HCT116 (cell line): Measurements from ENCODE around the gene ILF2. TPM values are rescaled to one million over a fixed set of nuclear protein-coding genes. Genes with fewer than 3 reads are reported as not detected.

Experiments used
- ATAC-seq: fragments of 200-7000 bp; cut with Tn5 transposase; 2 replicates; pipeline ENCODE4 v1.9.1; 2020; ENCODE audit warnings: mild to moderate bottlenecking, moderate library complexity
- BruUV-seq: library from RNA; stranded (reverse); fragments of 400-500 nt; replicated peaks from 2 replicates; lab custom pipeline; 2021; lab: Mats Ljungman, UMichigan
- CTCF ChIA-PET: fragments of 300-600 bp; sonication (Branson Sonifier 250); formaldehyde crosslinking; loops from one replicate; lab custom pipeline; 2021; ENCODE audit warnings: antibody characterized with exemption; lab: Charles Lee
- POLR2A ChIA-PET: fragments of 300-600, 350-600 bp; sonication (Branson Sonifier 250); formaldehyde crosslinking; loops from one replicate; lab custom pipeline; 2021; ENCODE audit warnings: antibody characterized with exemption; lab: Charles Lee
- RAD21 ChIA-PET, 2 experiments: fragments of 300-600 bp; sonication (Branson Sonifier 250); formaldehyde crosslinking; loops; one replicate each; lab custom pipeline; 2023; ENCODE audit warnings: low total read pairs in 2 of 2; ENCODE audit not compliant: uncharacterized antibody in 2 of 2, unreplicated experiment in 2 of 2, low non-redundant PET in 1 of 2; lab: Charles Lee
- DNase-seq: peaks from one replicate; pipeline ENCODE4 v3.0.0-alpha.2; 2010; ENCODE audit warnings: low read depth, low spot score
- H2AFZ ChIP-seq: fragments of 200-600 bp; shearing (Covaris generic), sonication (generic); 2 replicates; pipeline ENCODE4 v1.6.1; 2017; ENCODE audit warnings: low read depth, mixed run types, mixed read lengths, antibody characterized with exemption, low read length; ENCODE audit not compliant: poor library complexity, severe bottlenecking
- H3K27ac ChIP-seq: 2 replicates; pipeline ENCODE4 v1.5.1; 2012; ENCODE audit warnings: low read depth, low read length
- H3K27me3 ChIP-seq: fragments of 200-600 bp; sonication (generic); 2 replicates; pipeline ENCODE4 v1.6.1; 2016; ENCODE audit warnings: mixed run types, low read length, mixed read lengths; ENCODE audit not compliant: insufficient read depth
- H3K36me3 ChIP-seq, 2 experiments: fragments of 200-500 bp in 1 of 2; fragments of 200-600 bp in 1 of 2; sonication (Bioruptor generic) in 1 of 2; sonication (generic) in 1 of 2; 2 replicates each; pipeline versions ENCODE4 v1.5.1 to v1.6.1; 2014 to 2016; ENCODE audit warnings: low read length in 2 of 2, inconsistent platforms in 1 of 2, mixed read lengths in 1 of 2, mixed run types in 1 of 2; ENCODE audit not compliant: insufficient read depth in 2 of 2, control insufficient read depth in 1 of 2
- H3K4me1 ChIP-seq, 2 experiments: fragments of 200-600 bp in 1 of 2; sonication (generic) in 1 of 2; 2 replicates each; pipeline versions ENCODE4 v1.5.1 to v1.6.1; 2012 to 2017; ENCODE audit warnings: low read length in 2 of 2, inconsistent platforms in 1 of 2, mild to moderate bottlenecking in 1 of 2, mixed read lengths in 1 of 2, mixed run types in 1 of 2, moderate library complexity in 1 of 2; ENCODE audit not compliant: insufficient read depth in 2 of 2, control insufficient read depth in 1 of 2
- H3K4me2 ChIP-seq: fragments of 200-600 bp; sonication (generic); 2 replicates; pipeline ENCODE4 v1.6.1; 2017; ENCODE audit warnings: mixed run types, low read length, mixed read lengths
- H3K4me3 ChIP-seq, 2 experiments: fragments of 200-600 bp in 1 of 2; sonication (generic) in 1 of 2; replicated peaks in 1 of 2; 2 replicates each; pipeline ENCODE4 v1.5.1; 2011 to 2016; ENCODE audit warnings: low read length in 2 of 2, control low read depth in 1 of 2, low read depth in 1 of 2, mild to moderate bottlenecking in 1 of 2, mixed read lengths in 1 of 2, mixed run types in 1 of 2
- H3K79me2 ChIP-seq: fragments of 200-600 bp; sonication (generic); 2 replicates; pipeline ENCODE4 v1.6.1; 2017; ENCODE audit warnings: mild to moderate bottlenecking, mixed run types, low read length, moderate library complexity, mixed read lengths; ENCODE audit not compliant: insufficient read depth
- H3K9ac ChIP-seq: fragments of 200-600 bp; sonication (generic); 2 replicates; pipeline ENCODE4 v1.6.1; 2016; ENCODE audit warnings: low read length, mixed read lengths
- H3K9me2 ChIP-seq: fragments of 200-600 bp; sonication (generic), shearing (Covaris generic); 2 replicates; pipeline ENCODE4 v1.6.1; 2017; ENCODE audit warnings: mixed run types, mild to moderate bottlenecking, moderate library complexity; ENCODE audit not compliant: insufficient read depth
- H3K9me3 ChIP-seq, 2 experiments: fragments of 200-500 bp in 1 of 2; fragments of 200-600 bp in 1 of 2; sonication (Bioruptor generic) in 1 of 2; sonication (generic) in 1 of 2; 2 replicates each; pipeline ENCODE4 v1.6.1; 2014 to 2017; ENCODE audit warnings: low read length in 2 of 2, mixed read lengths in 2 of 2, inconsistent platforms in 1 of 2, low read depth in 1 of 2, mild to moderate bottlenecking in 1 of 2, mixed run types in 1 of 2, moderate library complexity in 1 of 2; ENCODE audit not compliant: control insufficient read depth in 1 of 2, insufficient read depth in 1 of 2
- H4K20me1 ChIP-seq: fragments of 200-600 bp; sonication (generic), shearing (Covaris generic); 2 replicates; pipeline ENCODE4 v1.6.1; 2017; ENCODE audit warnings: mixed run types, mild to moderate bottlenecking, moderate library complexity; ENCODE audit not compliant: insufficient read depth
- EZH2 ChIP-seq: fragments of 200-600 bp; sonication (generic); IDR thresholded peaks from 2 replicates; pipeline ENCODE4 v1.6.1; 2017; ENCODE audit warnings: antibody characterized with exemption, mixed run types
- POLR2A ChIP-seq: IDR thresholded peaks from 2 replicates; pipeline ENCODE4 v1.7.0; 2011; ENCODE audit warnings: borderline replicate concordance; ENCODE audit not compliant: insufficient read depth, insufficient read length; ENCODE audit errors: extremely low read depth
- RAD21 ChIP-seq: IDR thresholded peaks from 2 replicates; pipeline ENCODE4 v1.6.1; 2012; ENCODE audit warnings: low read depth, mild to moderate bottlenecking
- SIN3A ChIP-seq: IDR thresholded peaks from 2 replicates; pipeline ENCODE4 v1.6.1; 2012; ENCODE audit warnings: low read depth
- ZFX ChIP-seq: fragments of 450-650 bp; IDR thresholded peaks from 2 replicates; pipeline ENCODE4 v1.6.1; 2017
- intact Hi-C: fragments of 100-400 bp; cut with micrococcal nuclease; formaldehyde crosslinking; loops from 2 replicates; pipeline ENCODE4 v1.10.0; 2022
- total RNA-seq: library from RNA; stranded (reverse); gene quantifications from one replicate; pipeline ENCODE4 v1.2.1, GENCODE V29; 2021; ENCODE audit not compliant: unreplicated experiment

Gene ILF2
- total RNA-seq, 1 experiment from 2014 or later, result 335 TPM

DNA sequence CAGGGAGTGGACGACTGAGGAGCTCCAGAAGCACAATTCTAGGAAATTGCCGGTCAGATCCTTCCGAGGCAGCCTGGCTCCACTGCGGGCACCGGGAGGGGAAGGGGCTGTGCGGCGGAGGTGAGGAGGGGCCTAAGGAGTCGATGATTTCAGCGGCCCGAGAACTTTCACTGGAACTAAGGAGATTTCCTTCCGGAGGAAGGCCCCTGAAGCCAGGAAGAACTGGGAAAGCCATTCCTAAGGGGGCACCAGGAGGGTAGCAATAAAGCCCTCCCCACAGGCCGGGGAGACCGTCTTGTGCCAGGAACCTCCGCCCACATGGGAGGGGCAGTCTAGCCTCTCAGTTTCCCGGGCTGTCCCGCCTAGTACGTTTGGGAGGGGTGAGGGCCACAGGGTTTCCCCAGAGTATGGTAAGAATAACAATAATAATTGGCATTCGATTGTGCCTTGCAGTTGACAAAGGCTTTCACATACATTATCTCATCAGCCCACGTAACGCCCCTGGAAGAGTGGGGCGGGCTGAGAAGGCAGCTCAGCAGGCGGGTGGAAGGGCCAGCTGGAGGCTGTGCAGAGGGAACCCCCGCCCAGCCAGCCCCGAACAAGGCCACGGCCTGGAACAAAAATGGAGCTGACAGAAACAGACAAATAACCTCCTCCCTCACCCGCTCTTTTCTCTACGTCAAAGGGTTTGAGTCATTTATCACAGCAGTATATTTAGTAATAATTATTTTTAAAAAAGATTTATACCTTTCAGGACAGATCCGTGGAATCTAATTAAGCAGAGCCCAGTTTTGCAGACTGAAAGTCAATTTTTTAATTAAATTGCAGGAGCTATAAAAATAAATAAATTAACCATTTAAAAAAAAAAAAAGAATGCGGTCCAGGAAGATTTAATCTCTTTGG is 27.5 kb upstream of the ILF2 start (continued):
- TF ChIP-seq RAD21 (no peak), POLR2A (no peak), SIN3A (no peak)

DNA sequence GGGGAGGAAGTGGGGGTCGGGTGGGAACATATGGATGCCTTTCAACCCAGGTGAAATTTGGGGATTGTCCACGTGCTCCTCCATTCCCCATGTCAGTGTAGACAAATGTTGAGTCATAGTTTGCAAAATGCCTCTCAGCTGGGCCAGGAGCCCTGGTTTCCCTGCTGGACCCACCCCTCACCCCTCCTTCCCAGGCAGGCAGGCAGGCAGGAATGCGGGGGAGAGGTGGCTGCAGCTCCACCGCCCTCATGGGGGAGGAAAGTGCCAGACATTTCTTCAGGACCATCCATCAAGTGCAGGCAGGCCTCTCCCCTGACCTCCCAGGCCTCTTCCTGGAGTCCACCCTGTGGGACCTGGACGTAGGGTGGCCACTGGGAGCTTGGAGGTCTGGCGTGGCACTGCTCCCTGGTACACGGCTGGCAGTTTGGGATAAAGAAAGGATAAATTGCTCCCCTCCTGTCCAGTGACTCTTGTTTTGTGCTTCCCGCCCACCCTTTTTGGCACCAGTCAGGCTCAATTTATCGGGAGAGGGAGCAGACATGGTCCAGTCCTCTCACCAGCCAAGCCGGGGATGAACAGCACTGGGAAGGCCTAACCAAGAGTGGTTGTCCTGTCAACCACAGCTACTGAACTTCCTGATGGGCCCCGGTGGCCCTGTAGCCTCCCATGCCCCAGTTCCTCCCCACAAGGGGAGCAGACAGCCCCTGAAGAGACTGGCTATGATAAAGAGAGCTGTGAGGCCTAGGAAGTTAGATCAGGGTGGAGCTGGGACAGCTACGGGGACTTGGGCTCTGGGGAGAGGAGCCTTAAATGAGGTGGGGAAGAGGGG is 26.6 kb upstream of the ILF2 start:
- RAD21 ChIA-PET, result no interaction called here
- H3K79me2 ChIP-seq, result no peaks in the 10 kb centered on the region
- H3K9ac ChIP-seq, result no peak overlapping the region
- POLR2A ChIA-PET, result interaction anchor here (1.3 kb wide), 1 partner anchor 12 kb away, joined by 4 read pairs; no protein-coding TSS in a partner anchor
- H3K36me3 ChIP-seq, result no peaks in the 10 kb centered on the region
- TF ChIP-seq ZFX (0 out of 2 replicates have a peak, but pooled peaks have one; percentile 30), EZH2 (no peak)
- TF ChIP-seq, all 23 proteins: peak for 1
- peak overlapping the region; percentile 21; the same call in 1 of the 2 replicates for H3K4me2 ChIP-seq
- H3K9me3 ChIP-seq, result no peaks in the 10 kb centered on the region
- ATAC-seq, result peak; percentile 36; the same call in 1 of the 2 replicates
- no peaks in the 10 kb centered on the region for H3K9me2 ChIP-seq
- intact Hi-C loops, result no loop called here
- BruUV-seq, result no TSS peak
- H4K20me1 ChIP-seq, result no peaks in the 10 kb centered on the region
- CTCF ChIA-PET, result interaction anchor here (0.7 kb wide), 1 partner anchor 25 kb away, joined by 3 read pairs; no protein-coding TSS in a partner anchor
- no peak overlapping the region for H3K27ac ChIP-seq
- no peaks in the 10 kb centered on the region for H3K27me3 ChIP-seq
- no peak for DNase-seq
- H3K4me3 ChIP-seq, result no peak overlapping the region
- H2AFZ ChIP-seq, result peak overlapping the region; percentile 65
- peaks cover 2 to 22% of the 10 kb centered on the region in 2 experiments; a peak in 2 of 4 replicates for H3K4me1 ChIP-seq
